K562 (cell line): Measurements from ENCODE around the gene MMP1.

Source experiments
- CBX3 ChIP-seq, 2 experiments: IDR thresholded peaks; 1 replicate in 1 of 2; 2 replicates in 1 of 2; pipeline ENCODE4 v1.6.1; 2012; ENCODE audit warnings: inconsistent platforms in 2 of 2, low read length in 2 of 2, borderline replicate concordance in 1 of 2, control low read depth in 1 of 2
- CREM ChIP-seq: IDR thresholded peaks from 2 replicates; pipeline ENCODE4 v1.6.1; 2014; ENCODE audit warnings: antibody characterized with exemption, low read depth
- EZH2 ChIP-seq: IDR thresholded peaks from 2 replicates; pipeline ENCODE4 v1.6.1; 2012; ENCODE audit warnings: low read depth, mild to moderate bottlenecking, inconsistent platforms, low read length, borderline replicate concordance
- HINFP ChIP-seq: fragments of 450-650 bp; conservative IDR thresholded peaks from 2 replicates; pipeline ENCODE4 v1.6.1; 2016; ENCODE audit warnings: missing genetic modification characterization, low read depth, mild to moderate bottlenecking, control low read depth, missing compliant biosample characterization
- MAZ ChIP-seq, 2 experiments: fragments of 450-650 bp in 1 of 2; sonication (generic) in 1 of 2; formaldehyde crosslinking; IDR thresholded peaks in 1 of 2; conservative IDR thresholded peaks in 1 of 2; 2 replicates each; pipeline versions ENCODE4 v1.4.0 to v1.5.0; 2020; ENCODE audit warnings: mild to moderate bottlenecking in 1 of 2, missing genetic modification reagents in 1 of 2
- NFATC3 ChIP-seq: fragments of 450-650 bp; IDR thresholded peaks from 2 replicates; pipeline ENCODE4 v1.6.1; 2017; ENCODE audit warnings: mild to moderate bottlenecking
- PHF21A ChIP-seq: fragments of 450-650 bp; IDR thresholded peaks from 2 replicates; pipeline ENCODE4 v1.6.1; 2017; ENCODE audit warnings: low read depth, borderline replicate concordance
- SIN3A ChIP-seq, 2 experiments: fragments of 150-350 bp in 1 of 2; IDR thresholded peaks; 2 replicates each; pipeline ENCODE4 v1.6.1; 2011 to 2016; ENCODE audit warnings: borderline replicate concordance in 2 of 2, low read depth in 2 of 2, low read length in 2 of 2, mild to moderate bottlenecking in 2 of 2, moderate library complexity in 2 of 2; ENCODE audit not compliant: control insufficient read depth in 1 of 2
- TBP ChIP-seq: optimal IDR thresholded peaks from 2 replicates; pipeline ENCODE3; 2011; ENCODE audit warnings: low read depth, low read length, improper control_type of control experiment
- TCF7L2 ChIP-seq: fragments of 150-350 bp; IDR thresholded peaks from 2 replicates; pipeline ENCODE4 v1.6.1; 2016; ENCODE audit warnings: low read depth, mild to moderate bottlenecking, low read length, moderate library complexity
- ZNF274 ChIP-seq: IDR thresholded peaks from 2 replicates; pipeline ENCODE4 v1.6.1; 2011; ENCODE audit warnings: low read depth, mild to moderate bottlenecking, low read length, moderate library complexity, borderline replicate concordance
- TF ChIP-seq, protein P1 (sequence below): sonication (generic); formaldehyde crosslinking; IDR thresholded peaks from 2 replicates; pipeline ENCODE4 v1.8.0; 2022; ENCODE audit warnings: mild to moderate bottlenecking, missing genetic modification reagents
- TF ChIP-seq, protein P2 (sequence below): sonication (generic); formaldehyde crosslinking; IDR thresholded peaks from 2 replicates; pipeline ENCODE4 v1.8.0; 2022; ENCODE audit warnings: mild to moderate bottlenecking, low read depth, missing genetic modification reagents
- TF ChIP-seq, protein P3 (sequence below): fragments of 250-450 bp; sonication (Bioruptor Pico); IDR thresholded peaks from 2 replicates; pipeline ENCODE4 v1.5.0; 2020; ENCODE audit warnings: mild to moderate bottlenecking, borderline replicate concordance

DNA sequence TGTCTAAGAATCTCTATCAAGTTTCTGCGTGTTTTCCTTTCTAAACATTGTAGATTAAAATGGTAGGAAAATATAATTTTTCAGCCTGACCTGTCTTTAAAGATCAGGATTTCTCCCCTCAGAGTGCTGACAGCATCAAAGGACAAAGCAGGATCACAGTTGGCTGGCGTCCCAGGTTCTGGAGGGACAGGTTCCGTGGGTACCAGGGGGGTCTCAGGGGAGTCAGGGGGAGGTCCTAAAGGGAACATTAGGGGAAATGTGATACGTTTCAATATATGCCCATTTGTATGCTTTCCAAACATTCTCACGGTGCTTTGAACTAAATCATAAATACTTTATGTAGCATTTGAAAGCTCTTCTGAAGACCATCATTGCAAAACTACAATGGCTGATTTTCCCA lies 42.1 kb upstream of the MMP1 start:
- no peak for TF ChIP-seq CREM
- TF ChIP-seq, protein P1, sequence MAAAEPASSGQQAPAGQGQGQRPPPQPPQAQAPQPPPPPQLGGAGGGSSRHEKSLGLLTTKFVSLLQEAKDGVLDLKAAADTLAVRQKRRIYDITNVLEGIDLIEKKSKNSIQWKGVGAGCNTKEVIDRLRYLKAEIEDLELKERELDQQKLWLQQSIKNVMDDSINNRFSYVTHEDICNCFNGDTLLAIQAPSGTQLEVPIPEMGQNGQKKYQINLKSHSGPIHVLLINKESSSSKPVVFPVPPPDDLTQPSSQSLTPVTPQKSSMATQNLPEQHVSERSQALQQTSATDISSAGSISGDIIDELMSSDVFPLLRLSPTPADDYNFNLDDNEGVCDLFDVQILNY (CRISPR knock-in tag) = no peak
- TF ChIP-seq TCF7L2 = no peak
- TF ChIP-seq PHF21A = no peak
- no peak for TF ChIP-seq SIN3A (IDR thresholded peaks at IDR 0.05; ENCODE audit: borderline replicate concordance in 2 of 2, control insufficient read depth in 1 of 2, low read depth in 2 of 2, low read length in 2 of 2)
- TF ChIP-seq, protein P2, sequence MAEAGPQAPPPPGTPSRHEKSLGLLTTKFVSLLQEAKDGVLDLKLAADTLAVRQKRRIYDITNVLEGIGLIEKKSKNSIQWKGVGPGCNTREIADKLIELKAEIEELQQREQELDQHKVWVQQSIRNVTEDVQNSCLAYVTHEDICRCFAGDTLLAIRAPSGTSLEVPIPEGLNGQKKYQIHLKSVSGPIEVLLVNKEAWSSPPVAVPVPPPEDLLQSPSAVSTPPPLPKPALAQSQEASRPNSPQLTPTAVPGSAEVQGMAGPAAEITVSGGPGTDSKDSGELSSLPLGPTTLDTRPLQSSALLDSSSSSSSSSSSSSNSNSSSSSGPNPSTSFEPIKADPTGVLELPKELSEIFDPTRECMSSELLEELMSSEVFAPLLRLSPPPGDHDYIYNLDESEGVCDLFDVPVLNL (CRISPR knock-in tag) = no peak
- no peak for TF ChIP-seq TBP
- no peak for TF ChIP-seq MAZ (CRISPR knock-in tag; conservative IDR thresholded peaks at IDR 0.05 in 1 of 2, IDR thresholded peaks at IDR 0.05 in 1 of 2)
- no peak for TF ChIP-seq CBX3 (IDR thresholded peaks at IDR 0.05; ENCODE audit: borderline replicate concordance in 1 of 2, low read length in 2 of 2)
- TF ChIP-seq, protein P3, sequence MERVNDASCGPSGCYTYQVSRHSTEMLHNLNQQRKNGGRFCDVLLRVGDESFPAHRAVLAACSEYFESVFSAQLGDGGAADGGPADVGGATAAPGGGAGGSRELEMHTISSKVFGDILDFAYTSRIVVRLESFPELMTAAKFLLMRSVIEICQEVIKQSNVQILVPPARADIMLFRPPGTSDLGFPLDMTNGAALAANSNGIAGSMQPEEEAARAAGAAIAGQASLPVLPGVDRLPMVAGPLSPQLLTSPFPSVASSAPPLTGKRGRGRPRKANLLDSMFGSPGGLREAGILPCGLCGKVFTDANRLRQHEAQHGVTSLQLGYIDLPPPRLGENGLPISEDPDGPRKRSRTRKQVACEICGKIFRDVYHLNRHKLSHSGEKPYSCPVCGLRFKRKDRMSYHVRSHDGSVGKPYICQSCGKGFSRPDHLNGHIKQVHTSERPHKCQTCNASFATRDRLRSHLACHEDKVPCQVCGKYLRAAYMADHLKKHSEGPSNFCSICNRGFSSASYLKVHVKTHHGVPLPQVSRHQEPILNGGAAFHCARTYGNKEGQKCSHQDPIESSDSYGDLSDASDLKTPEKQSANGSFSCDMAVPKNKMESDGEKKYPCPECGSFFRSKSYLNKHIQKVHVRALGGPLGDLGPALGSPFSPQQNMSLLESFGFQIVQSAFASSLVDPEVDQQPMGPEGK = no peak
- no peak for TF ChIP-seq HINFP (tag)
- TF ChIP-seq EZH2 = no peak
- no peak for TF ChIP-seq ZNF274
- no peak for TF ChIP-seq NFATC3
